Activated effector memory CD4-positive, alpha-beta T cell treated with anti-CD3 and anti-CD28 coated beads, Interleukin-2, amount 50 U/mL, for 16 hours (primary cell): Measurements from ENCODE around the gene SLC32A1.

Experiments
- DNase-seq: peaks from one replicate; pipeline ENCODE4 v3.0.0-alpha.2; 2020

SLC32A1 gene

GRCh38 chr20:38725931-38726803 is 1.9 kb downstream of the SLC32A1 start:
- DNase-seq = peak; percentile 78

- DNase-seq = peak; percentile 81
These were observed 2.7 kb downstream of the SLC32A1 start for GRCh38 chr20:38726804-38727606.

GRCh38 chr20:38727607-38728190 is 3.4 kb downstream of the SLC32A1 start:
- no peak for DNase-seq

GRCh38 chr20:38728191-38728781 is 4.0 kb downstream of the SLC32A1 start:
- no peak for DNase-seq

- DNase-seq = no peak
These were observed 4.8 kb downstream of the SLC32A1 start for GRCh38 chr20:38728911-38729642.

GRCh38 chr20:38729767-38730166 is 5.5 kb downstream of the SLC32A1 start:
- no peak for DNase-seq

GRCh38 chr20:38730167-38730988 is 6.1 kb downstream of the SLC32A1 start:
- DNase-seq = no peak

GRCh38 chr20:38730989-38731737 is 6.9 kb downstream of the SLC32A1 start:
- DNase-seq = peak; percentile 92

GRCh38 chr20:38731738-38732113 is 7.4 kb downstream of the SLC32A1 start:
- DNase-seq = no peak

GRCh38 chr20:38732981-38733380 is 8.7 kb downstream of the SLC32A1 start:
- no peak for DNase-seq

- no peak for DNase-seq
These were observed 10.9 kb downstream of the SLC32A1 start for GRCh38 chr20:38735172-38735571.

GRCh38 chr20:38737887-38738286 is 13.6 kb downstream of the SLC32A1 start:
- DNase-seq = no peak

- no peak for DNase-seq
These were observed 21.5 kb downstream of the SLC32A1 start for GRCh38 chr20:38745757-38746156.

- no peak for DNase-seq
These were observed 23.3 kb downstream of the SLC32A1 start for GRCh38 chr20:38747495-38748096.

GRCh38 chr20:38748097-38748860 is 24.0 kb downstream of the SLC32A1 start, which contains the start of gene ACTR5:
Gene ACTR5 (plus strand): TSS chr20:38748460. CDS start chr20:38748479, 19 bp downstream.
- DNase-seq = peak; percentile 99

GRCh38 chr20:38748861-38749149 is 24.5 kb downstream of the SLC32A1 start:
- peak; percentile 86 for DNase-seq

GRCh38 chr20:38751360-38751976 is 27.2 kb downstream of the SLC32A1 start:
- DNase-seq = no peak

- no peak for DNase-seq
These were observed 27.7 kb downstream of the SLC32A1 start for GRCh38 chr20:38752029-38752428.

- no peak for DNase-seq
These were observed 30.6 kb downstream of the SLC32A1 start for GRCh38 chr20:38754924-38755323.
